ENCODE data around the gene DUSP11. TPM values are rescaled to one million over a fixed set of nuclear protein-coding genes. Genes with fewer than 3 reads are reported as not detected.

Gene DUSP11
- total and polyA plus RNA-seq, 12 donors, result 7.9 to 12.9 (median 10.8) TPM

DNA sequence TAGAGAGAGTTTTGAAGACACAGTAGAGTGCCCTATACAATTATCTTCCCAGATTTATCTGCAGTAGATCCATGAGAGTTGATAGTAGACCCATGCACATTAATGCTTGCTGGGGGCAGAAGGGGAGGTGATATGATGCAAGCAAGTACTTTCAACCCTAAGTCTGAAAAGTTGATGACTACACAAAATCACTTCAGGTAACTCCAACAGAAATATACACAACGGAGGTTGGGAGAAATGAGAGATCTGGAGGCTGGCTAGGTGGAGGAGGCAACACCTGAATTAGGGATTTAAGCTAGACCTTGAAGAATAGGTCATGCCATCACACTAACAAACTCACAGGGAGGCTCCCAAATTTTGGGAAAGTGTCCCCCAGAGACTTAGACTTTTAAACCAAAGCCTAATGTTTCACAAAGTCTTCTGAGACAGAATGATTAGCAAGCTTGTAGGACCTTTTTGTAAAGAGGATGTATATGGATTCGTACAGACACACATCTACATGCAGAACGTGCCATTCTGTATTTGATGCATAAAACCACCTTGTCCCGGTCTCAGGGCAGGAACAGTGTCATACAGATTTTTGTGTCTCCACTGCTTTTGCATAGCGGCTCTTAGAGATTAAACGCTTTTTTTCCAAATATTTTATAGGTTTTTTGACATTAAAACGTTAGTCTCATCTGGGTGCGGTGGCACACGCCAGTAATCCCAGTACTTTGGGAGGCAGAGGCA is 47.9 kb upstream of the DUSP11 start:
- no peaks in the 10 kb centered on the region for H3K9me3 ChIP-seq
- peak overlapping the region in 8 of 10 donors; percentile 91 to 99 (median 96) for H3K27ac ChIP-seq
- H3K4me1 ChIP-seq, result peaks cover 0 to 38% (median 19%) of the 10 kb centered on the region in 9 donors
- peaks cover 0 to 23% (median 0%) of the 10 kb centered on the region in 9 donors for H3K36me3 ChIP-seq
- WGBS, 2 donors, result 72 to 77% methylated on average over 9 of the region's 9 CpGs
- H3K27me3 ChIP-seq, result no peaks in the 10 kb centered on the region
- TF ChIP-seq, protein P1, sequence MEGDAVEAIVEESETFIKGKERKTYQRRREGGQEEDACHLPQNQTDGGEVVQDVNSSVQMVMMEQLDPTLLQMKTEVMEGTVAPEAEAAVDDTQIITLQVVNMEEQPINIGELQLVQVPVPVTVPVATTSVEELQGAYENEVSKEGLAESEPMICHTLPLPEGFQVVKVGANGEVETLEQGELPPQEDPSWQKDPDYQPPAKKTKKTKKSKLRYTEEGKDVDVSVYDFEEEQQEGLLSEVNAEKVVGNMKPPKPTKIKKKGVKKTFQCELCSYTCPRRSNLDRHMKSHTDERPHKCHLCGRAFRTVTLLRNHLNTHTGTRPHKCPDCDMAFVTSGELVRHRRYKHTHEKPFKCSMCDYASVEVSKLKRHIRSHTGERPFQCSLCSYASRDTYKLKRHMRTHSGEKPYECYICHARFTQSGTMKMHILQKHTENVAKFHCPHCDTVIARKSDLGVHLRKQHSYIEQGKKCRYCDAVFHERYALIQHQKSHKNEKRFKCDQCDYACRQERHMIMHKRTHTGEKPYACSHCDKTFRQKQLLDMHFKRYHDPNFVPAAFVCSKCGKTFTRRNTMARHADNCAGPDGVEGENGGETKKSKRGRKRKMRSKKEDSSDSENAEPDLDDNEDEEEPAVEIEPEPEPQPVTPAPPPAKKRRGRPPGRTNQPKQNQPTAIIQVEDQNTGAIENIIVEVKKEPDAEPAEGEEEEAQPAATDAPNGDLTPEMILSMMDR (IDR thresholded peaks at IDR 0.05), result no peak
- DNase-seq (no peak), ATAC-seq (no peak)
- peak overlapping the region in 9 of 10 donors; percentile 52 to 90 (median 79) for H3K4me3 ChIP-seq
- intact Hi-C loops (cut with DNase I), result loop anchor here in 2 of 10 donors (10.0 kb wide), 6 partner anchors 97 to 507 kb away; partner anchors contain the start of genes BOLA3 (in 2 of the 2), TET3 (in 2 of the 2) and DGUOK (in 1 of the 2)

DNA sequence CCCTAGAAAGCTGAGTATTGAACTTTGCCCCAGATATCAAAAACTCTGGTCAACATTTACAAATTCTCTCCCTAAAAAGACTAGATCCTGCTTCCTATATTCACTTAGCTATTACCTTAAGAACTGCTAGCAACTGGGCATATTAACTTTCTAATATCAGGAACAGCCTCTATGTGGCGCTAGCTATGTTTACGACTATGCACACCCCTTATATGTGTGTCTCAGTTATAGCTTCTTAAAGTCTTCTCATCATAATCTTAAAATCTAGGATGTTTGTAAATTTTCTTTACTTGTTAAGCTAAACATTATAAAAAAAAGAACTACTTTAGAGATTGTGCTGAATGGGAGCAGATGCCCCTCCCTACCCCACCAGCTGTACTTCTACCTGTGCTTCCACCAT is 47.1 kb upstream of the DUSP11 start:
- no peak for DNase-seq
- WGBS, 2 donors, result 37 to 45% methylated on average over 2 of the region's 2 CpGs
- Histone ChIP-seq H3K36me3 (peaks cover 0 to 15% (median 0%) of the 10 kb centered on the region in 9 donors), H3K27ac (no peak overlapping the region), H3K4me1 (peaks cover 0 to 35% (median 18%) of the 10 kb centered on the region in 9 donors), H3K27me3 (no peaks in the 10 kb centered on the region), H3K4me3 (no peak overlapping the region), H3K9me3 (no peaks in the 10 kb centered on the region)
- intact Hi-C loops (cut with DNase I), result loop anchor here in 2 of 10 donors (10.0 kb wide), 6 partner anchors 98 to 508 kb away; partner anchors contain the start of genes BOLA3 (in 2 of the 2), TET3 (in 2 of the 2) and DGUOK (in 1 of the 2)
- ATAC-seq, result no peak
- TF ChIP-seq, protein P1 (IDR thresholded peaks at IDR 0.05), result peak in 1 of 9 donors; percentile 41

GRCh38 chr2:73825408-73825807 is 45.5 kb upstream of the DUSP11 start:
- ATAC-seq, result no peak
- Histone ChIP-seq H3K4me1 (peaks cover 0 to 26% (median 16%) of the 10 kb centered on the region in 9 donors), H3K4me3 (no peak overlapping the region), H3K27me3 (no peaks in the 10 kb centered on the region), H3K36me3 (no peaks in the 10 kb centered on the region), H3K9me3 (no peaks in the 10 kb centered on the region), H3K27ac (no peak overlapping the region)
- TF ChIP-seq, protein P1 (IDR thresholded peaks at IDR 0.05), result no peak
- no peak for DNase-seq
- 72 to 76% methylated on average over 4 of the region's 4 CpGs for WGBS, 2 donors
- intact Hi-C loops (cut with DNase I), result loop anchor here in 2 of 10 donors (10.0 kb wide), 6 partner anchors 99 to 509 kb away; partner anchors contain the start of genes BOLA3 (in 2 of the 2), TET3 (in 2 of the 2) and DGUOK (in 1 of the 2)

- no peaks in the 10 kb centered on the region for H3K27me3 ChIP-seq
- TF ChIP-seq, protein P1 (IDR thresholded peaks at IDR 0.05), result peak; percentile 67 to 92 (median 84)
- peak in 1 of 2 donors; percentile 71 for DNase-seq
- ATAC-seq, result no peak
- no peaks in the 10 kb centered on the region for H3K9me3 ChIP-seq
- no peak overlapping the region for H3K4me3 ChIP-seq
- no peaks in the 10 kb centered on the region for H3K36me3 ChIP-seq
- intact Hi-C loops (cut with DNase I), result loop anchor here in 2 of 10 donors (10.0 kb wide), 6 partner anchors 101 to 511 kb away; partner anchors contain the start of genes BOLA3 (in 2 of the 2), TET3 (in 2 of the 2) and DGUOK (in 1 of the 2)
- 8 to 16% methylated on average over 3 of the region's 3 CpGs for WGBS, 2 donors
- no peak overlapping the region for H3K27ac ChIP-seq
- peaks cover 0 to 13% (median 7%) of the 10 kb centered on the region in 9 donors for H3K4me1 ChIP-seq
Observed at GRCh38 chr2:73823916-73824523, 44.1 kb upstream of the DUSP11 start.
